Common myeloid progenitor, CD34-positive (primary cell): Measurements from ENCODE around the gene ZNF750.
A peak's percentile ranks its signal among the peaks of the same experiment; 100 is the strongest.

Source experiments
- CTCF ChIA-PET: fragments of 350-600 bp; sonication (Branson Sonifier 250); formaldehyde crosslinking; loops from one replicate; lab custom pipeline; 2021; ENCODE audit warnings: antibody characterized with exemption; lab: Charles Lee
- POLR2A ChIA-PET: fragments of 350-600 bp; sonication (Branson Sonifier 250); formaldehyde crosslinking; loops from one replicate; lab custom pipeline; 2021; ENCODE audit warnings: antibody characterized with exemption; lab: Charles Lee
- DNase-seq, 3 donors: peaks; one replicate each; pipeline versions ENCODE4 v3.0.0 to v3.0.0-alpha.2; 2013
- H3K27ac ChIP-seq, 2 experiments: 1 replicate in 1 of 2; 2 replicates in 1 of 2; pipeline ENCODE4 v1.7.0; 2013; ENCODE audit warnings: inconsistent platforms in 2 of 2, low read length in 2 of 2, mild to moderate bottlenecking in 2 of 2, low read depth in 1 of 2, moderate library complexity in 1 of 2; ENCODE audit not compliant: severe bottlenecking in 2 of 2, insufficient read depth in 1 of 2, poor library complexity in 1 of 2
- H3K27me3 ChIP-seq, 5 experiments: replicated peaks in 2 of 5; 1 replicate in 3 of 5; 2 replicates in 2 of 5; pipeline versions ENCODE4 v1.6.1 to v1.7.0; 2013; ENCODE audit warnings: low read length in 4 of 5, mild to moderate bottlenecking in 2 of 5, moderate library complexity in 2 of 5, inconsistent platforms in 1 of 5; ENCODE audit not compliant: insufficient read depth in 5 of 5, control insufficient read depth in 4 of 5
- H3K36me3 ChIP-seq, 4 experiments: 1 replicate in 2 of 4; 2 replicates in 2 of 4; pipeline versions ENCODE4 v1.6.1 to v1.7.0; 2013; ENCODE audit warnings: low read length in 3 of 4, control low read depth in 1 of 4, mild to moderate bottlenecking in 1 of 4; ENCODE audit not compliant: control insufficient read depth in 4 of 4, insufficient read depth in 4 of 4
- H3K4me1 ChIP-seq, 4 experiments: 1 replicate in 3 of 4; 2 replicates in 1 of 4; pipeline versions ENCODE4 v1.6.1 to v1.7.1; 2013; ENCODE audit warnings: low read length in 3 of 4, mild to moderate bottlenecking in 3 of 4, control low read depth in 1 of 4, inconsistent platforms in 1 of 4, moderate library complexity in 1 of 4; ENCODE audit not compliant: control insufficient read depth in 4 of 4, insufficient read depth in 4 of 4; ENCODE audit errors: control extremely low read depth in 1 of 4
- H3K4me3 ChIP-seq, 7 experiments: 1 replicate in 4 of 7; 2 replicates in 3 of 7; pipeline versions ENCODE4 v1.5.1 to v1.7.0; 2013; ENCODE audit warnings: mild to moderate bottlenecking in 7 of 7, low read length in 6 of 7, moderate library complexity in 6 of 7, inconsistent platforms in 2 of 7, low read depth in 2 of 7, control low read depth in 1 of 7; ENCODE audit not compliant: insufficient read depth in 4 of 7, control insufficient read depth in 1 of 7; ENCODE audit errors: extremely low read depth in 1 of 7
- H3K9me3 ChIP-seq, 5 experiments: 1 replicate in 4 of 5; 2 replicates in 1 of 5; pipeline versions ENCODE4 v1.6.1 to v1.7.1; 2013; ENCODE audit warnings: low read length in 4 of 5, mild to moderate bottlenecking in 2 of 5, inconsistent platforms in 1 of 5, low read depth in 1 of 5, moderate library complexity in 1 of 5; ENCODE audit not compliant: control insufficient read depth in 4 of 5, insufficient read depth in 2 of 5; ENCODE audit errors: control extremely low read depth in 1 of 5
- WGBS: methylation state at CpG from one replicate; pipeline ENCODE4 v1.1.5; 2013; ENCODE audit not compliant: insufficient coverage; 5-methylcytosine and 5-hydroxymethylcytosine counted together

Gene ZNF750

DNA sequence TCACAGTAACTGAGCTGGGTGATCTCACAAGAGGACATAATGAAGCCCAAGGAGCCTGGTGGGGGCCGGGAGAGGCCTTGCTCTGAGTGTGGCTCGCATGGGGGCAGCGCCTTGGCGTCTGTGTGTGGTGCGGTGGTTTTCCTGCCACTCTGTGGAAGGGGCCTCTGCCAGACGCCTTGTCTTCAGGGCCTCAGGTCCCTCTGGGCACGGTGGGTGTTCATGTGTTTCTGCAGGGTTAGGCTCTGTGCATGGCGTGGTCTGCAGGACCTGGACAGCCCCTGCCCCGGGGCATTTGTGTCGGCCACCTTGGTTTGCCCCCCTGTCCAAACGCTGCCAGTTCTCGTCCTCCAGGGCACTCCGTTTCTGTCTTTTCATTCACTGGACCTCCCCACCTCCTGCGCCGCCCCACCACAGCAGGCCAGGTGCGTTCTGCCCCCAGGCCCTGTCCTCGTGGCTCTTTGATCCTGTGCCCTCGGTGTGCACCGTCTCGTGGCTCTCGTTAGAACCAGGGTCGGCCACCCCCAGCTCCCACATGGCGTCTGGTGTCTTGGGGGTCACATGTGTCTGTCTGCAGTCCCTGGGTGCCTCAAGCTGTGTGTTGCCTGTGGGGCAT is 43.7 kb upstream of the ZNF750 start:
- Histone ChIP-seq H3K4me3 (peak overlapping the region in 2 of 7 experiments; percentile 3 to 4), H3K9me3 (no peaks in the 10 kb centered on the region), H3K36me3 (peaks cover 0 to 4% (median 0%) of the 10 kb centered on the region in 4 experiments), H3K27ac (no peak overlapping the region), H3K4me1 (peaks cover 6 to 87% (median 67%) of the 10 kb centered on the region in 4 experiments), H3K27me3 (peaks cover 0 to 5% (median 0%) of the 10 kb centered on the region in 5 experiments)
- CTCF ChIA-PET = interaction anchor here (1.3 kb wide), 1 partner anchor 28 kb away, joined by 5 read pairs; no protein-coding TSS in a partner anchor
- 64% methylated on average over 23 of the region's 23 CpGs for WGBS
- POLR2A ChIA-PET = no interaction called here
- DNase-seq = peak in 1 of 3 donors; percentile 52

DNA sequence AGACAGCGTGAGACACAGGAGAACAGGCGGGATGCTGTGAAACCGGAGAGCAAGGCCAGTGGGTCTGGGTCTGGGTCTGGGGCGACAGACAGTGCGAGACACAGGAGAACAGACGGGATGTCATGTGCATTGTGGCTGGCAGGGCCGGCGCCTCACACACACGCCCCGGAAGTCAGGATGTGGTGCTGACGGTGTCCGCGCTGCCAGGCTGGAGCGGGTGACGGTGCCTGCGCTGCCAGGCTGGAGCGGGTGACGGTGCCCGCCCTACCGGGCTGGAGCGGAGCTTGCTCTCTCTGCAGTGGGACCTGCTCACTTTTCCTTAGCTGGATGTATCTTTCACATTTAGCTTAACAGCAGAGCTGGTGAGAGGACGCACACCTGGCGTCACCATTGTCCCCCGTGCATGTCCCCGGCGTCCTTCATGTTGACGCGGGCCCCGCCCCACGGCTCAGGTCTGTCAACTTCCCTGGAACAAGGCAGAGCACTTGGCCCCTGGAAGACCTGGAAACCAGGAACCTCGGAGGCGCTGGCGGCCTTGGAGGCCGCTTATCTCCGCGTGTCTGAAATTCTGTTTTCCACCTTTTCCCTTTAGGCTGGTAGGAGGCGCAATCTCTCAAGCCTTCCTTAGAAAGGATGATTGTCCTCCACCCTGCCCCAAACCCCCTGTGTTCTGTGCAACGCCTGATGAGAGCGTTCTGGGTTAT is 43.0 kb upstream of the ZNF750 start:
- POLR2A ChIA-PET = no interaction called here
- H3K4me3 ChIP-seq = peak overlapping the region in 2 of 7 experiments; percentile 3 to 4
- DNase-seq = peak in 2 of 3 donors; percentile 31 to 58
- peaks cover 0 to 4% (median 0%) of the 10 kb centered on the region in 4 experiments for H3K36me3 ChIP-seq
- CTCF ChIA-PET = no interaction called here
- H3K27me3 ChIP-seq = peaks cover 0 to 5% (median 0%) of the 10 kb centered on the region in 5 experiments
- H3K27ac ChIP-seq = no peak overlapping the region
- 88% methylated on average over 38 of the region's 39 CpGs for WGBS
- peaks cover 8 to 87% (median 73%) of the 10 kb centered on the region in 4 experiments for H3K4me1 ChIP-seq
- H3K9me3 ChIP-seq = no peaks in the 10 kb centered on the region

DNA sequence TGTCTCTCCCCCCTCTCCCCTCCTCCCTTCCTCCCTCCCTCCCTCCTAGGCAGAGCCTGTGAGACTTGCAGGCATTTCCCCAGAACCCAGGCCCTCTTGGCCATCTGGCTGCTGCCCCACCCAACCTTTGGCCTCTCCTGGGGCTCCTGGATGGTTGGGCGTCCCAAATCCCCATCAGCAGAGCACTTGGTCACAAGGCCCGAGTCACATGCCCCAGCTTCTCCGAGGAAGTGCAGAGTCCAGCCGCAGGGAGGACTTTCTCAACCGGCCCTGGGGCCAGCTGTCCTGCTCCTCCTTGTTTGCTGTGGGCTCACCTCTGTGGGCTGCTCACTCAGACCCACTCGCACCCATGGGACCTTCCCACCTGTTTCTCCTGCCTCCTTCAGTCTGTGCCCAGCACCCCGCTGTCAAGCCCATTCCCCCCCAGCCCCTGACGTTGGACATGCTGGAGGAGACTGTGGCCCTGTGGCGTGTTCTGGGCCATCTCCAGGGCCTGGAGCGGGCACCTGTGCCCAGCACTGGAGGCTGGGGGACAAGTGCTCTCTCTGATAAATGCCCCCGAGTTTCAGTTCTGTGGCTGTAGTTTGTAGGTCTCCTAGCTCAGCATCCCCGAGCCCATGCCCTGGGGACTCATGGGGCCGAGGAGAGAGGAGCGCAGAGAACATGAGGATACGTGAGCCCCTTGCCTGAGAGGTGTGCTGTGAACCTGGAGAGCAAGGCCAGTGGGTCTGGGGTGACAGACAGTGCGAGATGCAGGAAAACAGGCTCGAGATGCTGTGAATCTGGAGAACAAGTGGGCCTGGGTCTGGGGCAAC is 42.3 kb upstream of the ZNF750 start:
- no peaks in the 10 kb centered on the region for H3K9me3 ChIP-seq
- ChIA-PET CTCF (interaction anchor here (1.2 kb wide), 1 partner anchor 31 kb away, joined by 3 read pairs; no protein-coding TSS in a partner anchor), POLR2A (interaction anchor here (0.7 kb wide), 1 partner anchor 17 kb away, joined by 3 read pairs; no protein-coding TSS in a partner anchor)
- no peak overlapping the region for H3K4me3 ChIP-seq
- H3K36me3 ChIP-seq = peaks cover 0 to 4% (median 0%) of the 10 kb centered on the region in 4 experiments
- H3K4me1 ChIP-seq = peaks cover 8 to 84% (median 71%) of the 10 kb centered on the region in 4 experiments
- no peak for DNase-seq
- 94% methylated on average over 17 of the region's 17 CpGs for WGBS
- H3K27me3 ChIP-seq = peaks cover 0 to 5% (median 0%) of the 10 kb centered on the region in 5 experiments
- no peak overlapping the region for H3K27ac ChIP-seq

GRCh38 chr17:82881324-82881823 is 41.6 kb upstream of the ZNF750 start:
- peaks cover 0 to 4% (median 0%) of the 10 kb centered on the region in 4 experiments for H3K36me3 ChIP-seq
- CTCF ChIA-PET = interaction anchor here (1.2 kb wide), 1 partner anchor 32 kb away, joined by 3 read pairs; no protein-coding TSS in a partner anchor
- POLR2A ChIA-PET = interaction anchor here (0.7 kb wide), 1 partner anchor 17 kb away, joined by 3 read pairs; no protein-coding TSS in a partner anchor
- no peak for DNase-seq
- no peaks in the 10 kb centered on the region for H3K9me3 ChIP-seq
- 92% methylated on average over 15 of the region's 21 CpGs for WGBS
- peaks cover 13 to 86% (median 72%) of the 10 kb centered on the region in 4 experiments for H3K4me1 ChIP-seq
- no peak overlapping the region for H3K27ac ChIP-seq
- no peak overlapping the region for H3K4me3 ChIP-seq
- H3K27me3 ChIP-seq = peaks cover 0 to 5% (median 0%) of the 10 kb centered on the region in 5 experiments

- WGBS = 95% methylated on average over 16 of the region's 25 CpGs
- Histone ChIP-seq H3K27ac (no peak overlapping the region), H3K4me3 (no peak overlapping the region), H3K36me3 (peaks cover 0 to 4% (median 0%) of the 10 kb centered on the region in 4 experiments), H3K4me1 (peaks cover 14 to 84% (median 69%) of the 10 kb centered on the region in 4 experiments), H3K27me3 (peaks cover 0 to 5% (median 0%) of the 10 kb centered on the region in 5 experiments), H3K9me3 (no peaks in the 10 kb centered on the region)
- POLR2A ChIA-PET = interaction anchor here (0.7 kb wide), 1 partner anchor 16 kb away, joined by 3 read pairs; no protein-coding TSS in a partner anchor
- no peak for DNase-seq
- CTCF ChIA-PET = interaction anchor here (1.2 kb wide), 1 partner anchor 32 kb away, joined by 3 read pairs; no protein-coding TSS in a partner anchor
These were observed 41.0 kb upstream of the ZNF750 start for GRCh38 chr17:82880620-82881323.

DNA sequence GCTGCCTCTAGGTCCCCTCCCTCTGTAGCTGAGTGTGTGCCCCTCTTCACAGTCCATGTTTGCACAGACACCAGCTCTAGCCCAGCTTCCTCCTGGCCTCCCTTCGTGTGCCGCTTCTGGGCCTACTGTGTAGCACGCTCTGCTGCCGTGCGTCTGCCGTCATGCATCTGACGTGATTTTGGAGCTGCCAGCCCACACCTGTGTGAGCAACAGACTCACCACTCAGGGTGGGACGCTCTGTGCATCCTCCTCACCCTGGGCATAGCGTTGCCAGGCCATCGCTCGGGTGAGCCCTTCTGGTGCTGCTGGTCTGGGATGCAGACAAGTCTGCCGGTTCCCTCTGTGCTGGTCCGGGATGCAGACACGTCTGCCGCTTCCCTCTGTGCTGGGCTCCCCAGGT is 39.4 kb upstream of the ZNF750 start:
- H3K27ac ChIP-seq = no peak overlapping the region
- no peak overlapping the region for H3K4me3 ChIP-seq
- DNase-seq = no peak
- peaks cover 8 to 68% (median 54%) of the 10 kb centered on the region in 4 experiments for H3K4me1 ChIP-seq
- H3K36me3 ChIP-seq = peaks cover 0 to 9% (median 3%) of the 10 kb centered on the region in 4 experiments
- no peaks in the 10 kb centered on the region for H3K9me3 ChIP-seq
- WGBS = 96% methylated on average over 15 of the region's 15 CpGs
- POLR2A ChIA-PET = interaction anchor here (0.5 to 0.8 kb wide), 2 partner anchors 16 to 46 kb away, joined by 3 to 4 read pairs; no protein-coding TSS in a partner anchor
- peaks cover 0 to 5% (median 0%) of the 10 kb centered on the region in 5 experiments for H3K27me3 ChIP-seq
- CTCF ChIA-PET = interaction anchor here (1.1 to 1.6 kb wide), 3 partner anchors 11 to 33 kb away, joined by 3 to 6 read pairs (median 4); no protein-coding TSS in a partner anchor
